Osteoblast (primary cell): ENCODE data around the gene AQP1. TPM values are rescaled to one million over a fixed set of nuclear protein-coding genes. Genes with fewer than 3 reads are reported as not detected.
A peak's percentile ranks its signal among the peaks of the same experiment; 100 is the strongest.

Experiments used
- DNase-seq: peaks from one replicate; pipeline ENCODE4 v3.0.0; 2011; ENCODE audit warnings: low spot score, mixed read lengths; ENCODE audit not compliant: insufficient read length; ENCODE audit errors: missing footprints
- H2AFZ ChIP-seq: 2 replicates; pipeline ENCODE4 v1.6.0; 2011; ENCODE audit warnings: mild to moderate bottlenecking, low read length
- H3K27ac ChIP-seq: 2 replicates; pipeline ENCODE4 v1.5.1; 2011; ENCODE audit warnings: mild to moderate bottlenecking, low read depth, low read length, moderate library complexity
- H3K27me3 ChIP-seq: 2 replicates; pipeline ENCODE4 v1.6.0; 2012; ENCODE audit warnings: mild to moderate bottlenecking, control low read depth, inconsistent platforms, low read length, moderate library complexity; ENCODE audit not compliant: insufficient read depth
- H3K36me3 ChIP-seq: 2 replicates; pipeline ENCODE4 v1.5.1; 2011; ENCODE audit warnings: mild to moderate bottlenecking, low read length, control low read depth, moderate library complexity; ENCODE audit not compliant: insufficient read depth
- H3K4me1 ChIP-seq: 2 replicates; pipeline ENCODE4 v1.5.1; 2011; ENCODE audit warnings: mild to moderate bottlenecking, low read length, control low read depth, moderate library complexity; ENCODE audit not compliant: insufficient read depth
- H3K4me2 ChIP-seq: 2 replicates; pipeline ENCODE4 v1.6.0; 2011; ENCODE audit warnings: mild to moderate bottlenecking, low read length; ENCODE audit not compliant: insufficient read depth
- H3K4me3 ChIP-seq: fragments of 200-600 bp; sonication (generic); 3 replicates; pipeline ENCODE4 v1.5.1; 2012; ENCODE audit warnings: mild to moderate bottlenecking, low read length, inconsistent platforms; ENCODE audit not compliant: insufficient read depth
- H3K79me2 ChIP-seq: 2 replicates; pipeline ENCODE4 v1.6.0; 2012; ENCODE audit warnings: mild to moderate bottlenecking, low read length, control low read depth, inconsistent platforms; ENCODE audit not compliant: insufficient read depth
- H3K9me3 ChIP-seq: 2 replicates; pipeline ENCODE4 v1.5.1; 2011; ENCODE audit warnings: low read depth, low read length, control low read depth
- H4K20me1 ChIP-seq: 2 replicates; pipeline ENCODE4 v1.6.0; 2012; ENCODE audit warnings: mild to moderate bottlenecking, low read length, control low read depth; ENCODE audit not compliant: insufficient read depth
- total RNA-seq: library from RNA; depleted of rRNA; stranded (reverse); fragments of >200 nt; gene quantifications from 2 replicates; pipeline ENCODE4 v1.2.3, GENCODE V29; 2012
- TF ChIP-seq, protein P1 (sequence below): IDR thresholded peaks from 2 replicates; pipeline ENCODE4 v1.5.1; 2011; ENCODE audit warnings: mild to moderate bottlenecking, low read depth, low read length, moderate library complexity; ENCODE audit errors: extremely low read depth

The AQP1 gene
- total RNA-seq, 1 donor, result 0.72 TPM

- H3K27ac ChIP-seq, result no peak overlapping the region
- no peaks in the 10 kb centered on the region for H3K79me2 ChIP-seq
- no peak overlapping the region for H2AFZ ChIP-seq
- H3K36me3 ChIP-seq, result no peaks in the 10 kb centered on the region
- no peaks in the 10 kb centered on the region for H4K20me1 ChIP-seq
- no peaks in the 10 kb centered on the region for H3K9me3 ChIP-seq
- peak; percentile 92 for DNase-seq
- H3K27me3 ChIP-seq, result no peaks in the 10 kb centered on the region
- H3K4me3 ChIP-seq, result no peak overlapping the region
- H3K4me2 ChIP-seq, result no peak overlapping the region
- H3K4me1 ChIP-seq, result peaks cover 16% of the 10 kb centered on the region
- TF ChIP-seq, protein P1, sequence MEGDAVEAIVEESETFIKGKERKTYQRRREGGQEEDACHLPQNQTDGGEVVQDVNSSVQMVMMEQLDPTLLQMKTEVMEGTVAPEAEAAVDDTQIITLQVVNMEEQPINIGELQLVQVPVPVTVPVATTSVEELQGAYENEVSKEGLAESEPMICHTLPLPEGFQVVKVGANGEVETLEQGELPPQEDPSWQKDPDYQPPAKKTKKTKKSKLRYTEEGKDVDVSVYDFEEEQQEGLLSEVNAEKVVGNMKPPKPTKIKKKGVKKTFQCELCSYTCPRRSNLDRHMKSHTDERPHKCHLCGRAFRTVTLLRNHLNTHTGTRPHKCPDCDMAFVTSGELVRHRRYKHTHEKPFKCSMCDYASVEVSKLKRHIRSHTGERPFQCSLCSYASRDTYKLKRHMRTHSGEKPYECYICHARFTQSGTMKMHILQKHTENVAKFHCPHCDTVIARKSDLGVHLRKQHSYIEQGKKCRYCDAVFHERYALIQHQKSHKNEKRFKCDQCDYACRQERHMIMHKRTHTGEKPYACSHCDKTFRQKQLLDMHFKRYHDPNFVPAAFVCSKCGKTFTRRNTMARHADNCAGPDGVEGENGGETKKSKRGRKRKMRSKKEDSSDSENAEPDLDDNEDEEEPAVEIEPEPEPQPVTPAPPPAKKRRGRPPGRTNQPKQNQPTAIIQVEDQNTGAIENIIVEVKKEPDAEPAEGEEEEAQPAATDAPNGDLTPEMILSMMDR, result no peak
These were observed 4.0 kb upstream of the AQP1 start for GRCh38 chr7:30907527-30908267.

GRCh38 chr7:30908681-30909080 is 3.0 kb upstream of the AQP1 start:
- H3K4me1 ChIP-seq, result peaks cover 16% of the 10 kb centered on the region
- H3K27ac ChIP-seq, result no peak overlapping the region
- no peak overlapping the region for H2AFZ ChIP-seq
- DNase-seq, result no peak
- H3K79me2 ChIP-seq, result no peaks in the 10 kb centered on the region
- no peaks in the 10 kb centered on the region for H4K20me1 ChIP-seq
- no peak overlapping the region for H3K4me2 ChIP-seq
- no peaks in the 10 kb centered on the region for H3K36me3 ChIP-seq
- no peaks in the 10 kb centered on the region for H3K27me3 ChIP-seq
- H3K9me3 ChIP-seq, result no peaks in the 10 kb centered on the region
- TF ChIP-seq, protein P1, result no peak
- H3K4me3 ChIP-seq, result no peak overlapping the region

- Histone ChIP-seq H3K27me3 (no peaks in the 10 kb centered on the region), H3K4me1 (peaks cover 19% of the 10 kb centered on the region), H2AFZ (no peak overlapping the region), H3K27ac (no peak overlapping the region), H3K4me3 (no peak overlapping the region), H3K36me3 (no peaks in the 10 kb centered on the region), H3K79me2 (no peaks in the 10 kb centered on the region), H3K9me3 (no peaks in the 10 kb centered on the region), H4K20me1 (no peaks in the 10 kb centered on the region), H3K4me2 (no peak overlapping the region)
- TF ChIP-seq, protein P1, result no peak
- no peak for DNase-seq
These were observed 2.2 kb upstream of the AQP1 start for GRCh38 chr7:30909431-30909830.

DNA sequence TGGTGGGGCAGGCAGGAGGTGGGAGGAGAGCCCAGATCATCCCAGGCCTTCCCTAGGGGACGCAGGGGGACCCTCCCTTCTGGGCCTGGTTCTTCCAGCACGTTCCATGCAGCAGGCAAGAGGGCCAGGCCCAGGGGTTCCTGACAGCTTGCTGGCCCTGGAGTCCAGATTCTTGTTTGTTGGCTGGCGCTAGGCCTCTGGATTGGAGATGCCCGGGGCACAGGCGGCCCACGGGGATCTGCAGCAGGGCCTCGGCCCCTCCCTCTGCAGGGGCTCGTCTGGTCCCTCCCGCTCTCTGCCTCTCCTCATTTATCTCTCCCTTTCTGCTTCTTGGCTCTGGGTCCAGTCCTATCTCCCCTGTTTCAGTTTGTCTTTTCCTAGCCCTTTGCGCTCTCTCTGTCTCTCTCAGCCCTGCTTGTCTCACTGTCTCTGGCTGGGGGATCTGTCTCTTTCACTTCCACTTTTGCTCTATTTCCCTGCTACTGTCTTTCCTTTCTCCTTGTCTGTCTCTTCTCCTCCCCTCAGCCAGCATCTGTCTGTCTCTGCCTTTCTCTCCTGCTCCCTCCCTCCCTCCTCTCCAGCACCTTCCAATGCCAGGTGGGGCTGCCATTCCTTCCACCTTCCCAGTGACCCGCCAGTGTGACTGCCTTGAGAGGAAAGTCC is 1.1 kb upstream of the AQP1 start:
- Histone ChIP-seq H2AFZ (no peak overlapping the region), H3K36me3 (no peaks in the 10 kb centered on the region), H4K20me1 (no peaks in the 10 kb centered on the region), H3K27ac (no peak overlapping the region), H3K79me2 (no peaks in the 10 kb centered on the region), H3K4me2 (no peak overlapping the region), H3K27me3 (no peaks in the 10 kb centered on the region), H3K4me3 (no peak overlapping the region), H3K4me1 (peaks cover 28% of the 10 kb centered on the region), H3K9me3 (no peaks in the 10 kb centered on the region)
- TF ChIP-seq, protein P1, result no peak
- DNase-seq, result no peak
